ENCODE data around the gene PRSS36. TPM values are rescaled to one million over a fixed set of nuclear protein-coding genes. Genes with fewer than 3 reads are reported as not detected.

The PRSS36 gene
- total RNA-seq, 1 donor from 2014 or later, result 0.34 TPM

- Mint-ChIP-seq H3K27ac (no peak overlapping the region), H3K4me3 (no peak overlapping the region), H3K4me1 (ENCODE audit: low read depth) (no peaks in the 10 kb centered on the region), H3K27me3 (ENCODE audit: insufficient read depth) (no peaks in the 10 kb centered on the region), H3K36me3 (ENCODE audit: low read depth) (peaks cover 9% of the 10 kb centered on the region), H3K9me3 (no peaks in the 10 kb centered on the region)
- no peak for DNase-seq (ENCODE audit: low spot score)
- intact Hi-C loops (cut with micrococcal nuclease), result no loop called here
These were observed 15.7 kb downstream of the PRSS36 start for GRCh38 chr16:31134091-31134571.

GRCh38 chr16:31133046-31133501, 16.8 kb downstream of the PRSS36 start:
- DNase-seq (ENCODE audit: low spot score), result no peak
- H3K36me3 Mint-ChIP-seq (ENCODE audit: low read depth), result peaks cover 15% of the 10 kb centered on the region
- H3K27me3 Mint-ChIP-seq (ENCODE audit: insufficient read depth), result no peaks in the 10 kb centered on the region
- no peak overlapping the region for H3K4me3 Mint-ChIP-seq
- H3K9me3 Mint-ChIP-seq, result no peaks in the 10 kb centered on the region
- H3K27ac Mint-ChIP-seq, result no peak overlapping the region
- H3K4me1 Mint-ChIP-seq (ENCODE audit: low read depth), result peaks cover 5% of the 10 kb centered on the region
- intact Hi-C loops (cut with micrococcal nuclease), result no loop called here

GRCh38 chr16:31132303-31132979, 17.4 kb downstream of the PRSS36 start:
- Mint-ChIP-seq H3K27ac (no peak overlapping the region), H3K4me3 (no peak overlapping the region), H3K4me1 (ENCODE audit: low read depth) (peaks cover 5% of the 10 kb centered on the region), H3K9me3 (no peaks in the 10 kb centered on the region), H3K27me3 (ENCODE audit: insufficient read depth) (no peaks in the 10 kb centered on the region), H3K36me3 (ENCODE audit: low read depth) (peaks cover 21% of the 10 kb centered on the region)
- DNase-seq (ENCODE audit: low spot score), result no peak
- intact Hi-C loops (cut with micrococcal nuclease), result no loop called here

- no peaks in the 10 kb centered on the region for H3K27me3 Mint-ChIP-seq (ENCODE audit: insufficient read depth)
These were observed 18.0 kb downstream of the PRSS36 start for GRCh38 chr16:31131841-31132271.

GRCh38 chr16:31131416-31131815, 18.4 kb downstream of the PRSS36 start:
- intact Hi-C loops (cut with micrococcal nuclease), result no loop called here
- Mint-ChIP-seq H3K9me3 (no peaks in the 10 kb centered on the region), H3K27ac (no peak overlapping the region), H3K4me1 (ENCODE audit: low read depth) (peaks cover 5% of the 10 kb centered on the region), H3K27me3 (ENCODE audit: insufficient read depth) (no peaks in the 10 kb centered on the region), H3K36me3 (ENCODE audit: low read depth) (peaks cover 22% of the 10 kb centered on the region), H3K4me3 (no peak overlapping the region)
- no peak for DNase-seq (ENCODE audit: low spot score)

More at GRCh38 chr16:31131841-31132271, 18.0 kb downstream of the PRSS36 start:
- Mint-ChIP-seq H3K4me1 (ENCODE audit: low read depth) (peaks cover 5% of the 10 kb centered on the region), H3K27ac (no peak overlapping the region), H3K36me3 (ENCODE audit: low read depth) (peaks cover 21% of the 10 kb centered on the region), H3K9me3 (no peaks in the 10 kb centered on the region), H3K4me3 (no peak overlapping the region)
- intact Hi-C loops (cut with micrococcal nuclease), result no loop called here
- no peak for DNase-seq (ENCODE audit: low spot score)

GRCh38 chr16:31130899-31131298, 19.0 kb downstream of the PRSS36 start:
- no peaks in the 10 kb centered on the region for H3K9me3 Mint-ChIP-seq
- no peak overlapping the region for H3K27ac Mint-ChIP-seq
- intact Hi-C loops (cut with micrococcal nuclease), result no loop called here

GRCh38 chr16:31130336-31130891, 19.5 kb downstream of the PRSS36 start:
- Mint-ChIP-seq H3K27ac (no peak overlapping the region), H3K36me3 (ENCODE audit: low read depth) (peaks cover 30% of the 10 kb centered on the region), H3K4me1 (ENCODE audit: low read depth) (peaks cover 5% of the 10 kb centered on the region), H3K27me3 (ENCODE audit: insufficient read depth) (no peaks in the 10 kb centered on the region), H3K4me3 (no peak overlapping the region), H3K9me3 (no peaks in the 10 kb centered on the region)
- intact Hi-C loops (cut with micrococcal nuclease), result no loop called here
- no peak for DNase-seq (ENCODE audit: low spot score)

More at GRCh38 chr16:31130899-31131298, 19.0 kb downstream of the PRSS36 start:
- Mint-ChIP-seq H3K27me3 (ENCODE audit: insufficient read depth) (no peaks in the 10 kb centered on the region), H3K4me3 (no peak overlapping the region), H3K4me1 (ENCODE audit: low read depth) (peaks cover 5% of the 10 kb centered on the region), H3K36me3 (ENCODE audit: low read depth) (peaks cover 27% of the 10 kb centered on the region)
- no peak for DNase-seq (ENCODE audit: low spot score)

GRCh38 chr16:31129568-31130335, 20.1 kb downstream of the PRSS36 start:
- Mint-ChIP-seq H3K4me1 (ENCODE audit: low read depth) (peaks cover 5% of the 10 kb centered on the region), H3K4me3 (no peak overlapping the region), H3K9me3 (no peaks in the 10 kb centered on the region), H3K36me3 (ENCODE audit: low read depth) (peaks cover 30% of the 10 kb centered on the region), H3K27ac (no peak overlapping the region), H3K27me3 (ENCODE audit: insufficient read depth) (no peaks in the 10 kb centered on the region)
- no peak for DNase-seq (ENCODE audit: low spot score)
- intact Hi-C loops (cut with micrococcal nuclease), result no loop called here

- Mint-ChIP-seq H3K27me3 (ENCODE audit: insufficient read depth) (no peaks in the 10 kb centered on the region), H3K36me3 (ENCODE audit: low read depth) (peaks cover 30% of the 10 kb centered on the region), H3K27ac (peak overlapping the region; percentile 76), H3K4me3 (no peak overlapping the region), H3K9me3 (no peaks in the 10 kb centered on the region), H3K4me1 (ENCODE audit: low read depth) (peaks cover 5% of the 10 kb centered on the region)
- no peak for DNase-seq (ENCODE audit: low spot score)
- intact Hi-C loops (cut with micrococcal nuclease), result no loop called here
These were observed 20.9 kb downstream of the PRSS36 start for GRCh38 chr16:31128711-31129567.

- DNase-seq (ENCODE audit: low spot score), result no peak
- Mint-ChIP-seq H3K27ac (no peak overlapping the region), H3K27me3 (ENCODE audit: insufficient read depth) (no peaks in the 10 kb centered on the region), H3K4me1 (ENCODE audit: low read depth) (peaks cover 5% of the 10 kb centered on the region), H3K36me3 (ENCODE audit: low read depth) (peaks cover 23% of the 10 kb centered on the region), H3K4me3 (no peak overlapping the region), H3K9me3 (no peaks in the 10 kb centered on the region)
- intact Hi-C loops (cut with micrococcal nuclease), result no loop called here
These were observed 22.7 kb downstream of the PRSS36 start for GRCh38 chr16:31127182-31127581.

GRCh38 chr16:31125844-31126243, 24.0 kb downstream of the PRSS36 start:
- Mint-ChIP-seq H3K9me3 (no peaks in the 10 kb centered on the region), H3K27me3 (ENCODE audit: insufficient read depth) (no peaks in the 10 kb centered on the region), H3K36me3 (ENCODE audit: low read depth) (peaks cover 30% of the 10 kb centered on the region), H3K4me1 (ENCODE audit: low read depth) (peaks cover 5% of the 10 kb centered on the region), H3K27ac (peak overlapping the region; percentile 43), H3K4me3 (no peak overlapping the region)
- intact Hi-C loops (cut with micrococcal nuclease), result no loop called here
- DNase-seq (ENCODE audit: low spot score), result no peak

- Mint-ChIP-seq H3K36me3 (ENCODE audit: low read depth) (peaks cover 22% of the 10 kb centered on the region), H3K9me3 (no peaks in the 10 kb centered on the region)
- intact Hi-C loops (cut with micrococcal nuclease), result no loop called here
These were observed 29.7 kb downstream of the PRSS36 start for GRCh38 chr16:31120129-31120528.

More at GRCh38 chr16:31120129-31120528, 29.7 kb downstream of the PRSS36 start:
- Mint-ChIP-seq H3K4me1 (ENCODE audit: low read depth) (peaks cover 13% of the 10 kb centered on the region), H3K4me3 (no peak overlapping the region), H3K27me3 (ENCODE audit: insufficient read depth) (no peaks in the 10 kb centered on the region), H3K27ac (no peak overlapping the region)
- no peak for DNase-seq (ENCODE audit: low spot score)
